Caco-2 (cell line): ENCODE data around the gene COL6A2. TPM values are rescaled to one million over a fixed set of nuclear protein-coding genes. Genes with fewer than 3 reads are reported as not detected.

Source experiments
- BruUV-seq: library from RNA; stranded (reverse); fragments of 400-500 nt; replicated peaks from 2 replicates; lab custom pipeline; 2021; lab: Mats Ljungman, UMichigan
- CTCF ChIA-PET: fragments of 300-600 bp; sonication (Branson Sonifier 250); formaldehyde crosslinking; loops from one replicate; lab custom pipeline; 2022; ENCODE audit warnings: antibody characterized with exemption; lab: Charles Lee
- POLR2A ChIA-PET: fragments of 300-600 bp; sonication (Branson Sonifier 250); formaldehyde crosslinking; loops from one replicate; lab custom pipeline; 2022; ENCODE audit warnings: antibody characterized with exemption; lab: Charles Lee
- DNase-seq, 2 experiments: peaks; one replicate each; pipeline versions ENCODE4 v3.0.0 to v3.0.0-alpha.2; 2020 to 2022
- H3K27me3 ChIP-seq: replicated peaks from 2 replicates; pipeline ENCODE4 v1.6.0; 2011; ENCODE audit warnings: low read length; ENCODE audit not compliant: control insufficient read depth, insufficient read depth
- H3K36me3 ChIP-seq: 2 replicates; pipeline ENCODE4 v1.5.1; 2011; ENCODE audit warnings: low read length; ENCODE audit not compliant: control insufficient read depth, insufficient read depth
- H3K4me1 ChIP-seq: fragments of 250-450 bp; sonication (Bioruptor Pico); 2 replicates; pipeline ENCODE4 v1.5.1; 2020; ENCODE audit warnings: mild to moderate bottlenecking
- H3K4me3 ChIP-seq: 2 replicates; pipeline ENCODE4 v1.5.1; 2011; ENCODE audit warnings: low read depth, mild to moderate bottlenecking, control low read depth, low read length
- H3K9me3 ChIP-seq: fragments of 250-450 bp; sonication (Bioruptor Pico); 2 replicates; pipeline ENCODE4 v1.5.1; 2020; ENCODE audit warnings: mild to moderate bottlenecking, moderate library complexity
- H3K27ac Mint-ChIP-seq: one replicate; pipeline ENCODE4 v1.8.0; 2022; ENCODE audit warnings: mixed read lengths; ENCODE audit not compliant: unreplicated experiment
- H3K27me3 Mint-ChIP-seq: one replicate; pipeline ENCODE4 v1.8.0; 2022; ENCODE audit warnings: mixed read lengths; ENCODE audit not compliant: insufficient read depth, unreplicated experiment
- H3K36me3 Mint-ChIP-seq: one replicate; pipeline ENCODE4 v1.8.0; 2022; ENCODE audit warnings: mild to moderate bottlenecking, mixed read lengths; ENCODE audit not compliant: insufficient read depth, unreplicated experiment
- H3K4me1 Mint-ChIP-seq: one replicate; pipeline ENCODE4 v1.8.0; 2022; ENCODE audit warnings: low read depth, mixed read lengths; ENCODE audit not compliant: unreplicated experiment
- H3K4me3 Mint-ChIP-seq: one replicate; pipeline ENCODE4 v1.8.0; 2022; ENCODE audit warnings: mild to moderate bottlenecking, moderate library complexity, mixed read lengths; ENCODE audit not compliant: unreplicated experiment
- H3K9me3 Mint-ChIP-seq: one replicate; pipeline ENCODE4 v1.8.0; 2022; ENCODE audit warnings: mixed read lengths; ENCODE audit not compliant: unreplicated experiment
- CTCF ChIP-seq, 2 experiments: fragments of 200-600 bp in 1 of 2; IDR thresholded peaks; 1 replicate in 1 of 2; 2 replicates in 1 of 2; pipeline versions ENCODE4 v1.5.1 to v1.8.0; 2011 to 2022; ENCODE audit warnings: antibody characterized with exemption in 1 of 2, control low read depth in 1 of 2, inconsistent platforms in 1 of 2, low read depth in 1 of 2, low read length in 1 of 2, mild to moderate bottlenecking in 1 of 2, moderate library complexity in 1 of 2; ENCODE audit not compliant: insufficient read depth in 1 of 2, severe bottlenecking in 1 of 2, unreplicated experiment in 1 of 2
- intact Hi-C: fragments of 100-400 bp; cut with micrococcal nuclease; formaldehyde crosslinking; loops from one replicate; pipeline ENCODE4 v1.10.0; 2022; ENCODE audit not compliant: unreplicated experiment
- total RNA-seq: library from RNA; stranded (reverse); gene quantifications from 2 replicates; pipeline ENCODE4 v1.2.3, GENCODE V29; 2022

Gene COL6A2
- total RNA-seq, 1 experiment from 2014 or later: 8.8 TPM

- Histone ChIP-seq H3K36me3 (no peaks in the 10 kb centered on the region), H3K4me3 (no peak overlapping the region), H3K27me3 (no peaks in the 10 kb centered on the region), H3K9me3 (no peaks in the 10 kb centered on the region), H3K4me1 (no peaks in the 10 kb centered on the region)
- no peaks in the 10 kb centered on the region for H3K4me1 Mint-ChIP-seq
- H3K27ac Mint-ChIP-seq: no peak overlapping the region
- no peak for TF ChIP-seq CTCF (IDR thresholded peaks at IDR 0.05; ENCODE audit: insufficient read depth in 1 of 2, low read depth in 1 of 2, low read length in 1 of 2, severe bottlenecking in 1 of 2, unreplicated experiment in 1 of 2)
- peak in 1 of 2 experiments; percentile 29 for DNase-seq
- BruUV-seq: no TSS peak
- CTCF ChIA-PET: no interaction called here
- intact Hi-C loops: loop anchor here (2.0 kb wide), 1 partner anchor 14 kb away; no protein-coding TSS in a partner anchor
- no peaks in the 10 kb centered on the region for H3K27me3 Mint-ChIP-seq
- POLR2A ChIA-PET: no interaction called here
- no peak overlapping the region for H3K4me3 Mint-ChIP-seq
- no peaks in the 10 kb centered on the region for H3K36me3 Mint-ChIP-seq
- no peaks in the 10 kb centered on the region for H3K9me3 Mint-ChIP-seq
Measured at GRCh38 chr21:46124926-46125845, 27.3 kb downstream of the COL6A2 start.

GRCh38 chr21:46125846-46126301, 28.0 kb downstream of the COL6A2 start:
- no peak overlapping the region for H3K4me3 ChIP-seq
- peak in 1 of 2 experiments; percentile 29 for DNase-seq
- H3K36me3 Mint-ChIP-seq: no peaks in the 10 kb centered on the region

More at GRCh38 chr21:46125846-46126301, 28.0 kb downstream of the COL6A2 start:
- ChIA-PET CTCF (no interaction called here), POLR2A (no interaction called here)
- Histone ChIP-seq H3K36me3 (no peaks in the 10 kb centered on the region), H3K27me3 (no peaks in the 10 kb centered on the region), H3K4me1 (no peaks in the 10 kb centered on the region), H3K9me3 (no peaks in the 10 kb centered on the region)
- H3K27me3 Mint-ChIP-seq: no peaks in the 10 kb centered on the region
- no peak overlapping the region for H3K4me3 Mint-ChIP-seq
- H3K27ac Mint-ChIP-seq: no peak overlapping the region
- no TSS peak for BruUV-seq
- intact Hi-C loops: loop anchor here (2.0 kb wide), 1 partner anchor 13 kb away; no protein-coding TSS in a partner anchor
- no peak for TF ChIP-seq CTCF (IDR thresholded peaks at IDR 0.05; ENCODE audit: insufficient read depth in 1 of 2, low read depth in 1 of 2, low read length in 1 of 2, severe bottlenecking in 1 of 2, unreplicated experiment in 1 of 2)
- H3K4me1 Mint-ChIP-seq: no peaks in the 10 kb centered on the region
- H3K9me3 Mint-ChIP-seq: no peaks in the 10 kb centered on the region
